Medulla oblongata (tissue), 1 donor: ENCODE measurements around the gene YPEL3.
"Not testable (repeated sequence)": the region's sequence is repeated elsewhere in the genome, so short reads cannot be mapped to it uniquely, and the experiment has no call there.

Experiments
- DNase-seq: peaks from one replicate; pipeline ENCODE4 v3.0.0-alpha.2; 2015; ENCODE audit errors: extremely low spot score

Gene YPEL3

DNA sequence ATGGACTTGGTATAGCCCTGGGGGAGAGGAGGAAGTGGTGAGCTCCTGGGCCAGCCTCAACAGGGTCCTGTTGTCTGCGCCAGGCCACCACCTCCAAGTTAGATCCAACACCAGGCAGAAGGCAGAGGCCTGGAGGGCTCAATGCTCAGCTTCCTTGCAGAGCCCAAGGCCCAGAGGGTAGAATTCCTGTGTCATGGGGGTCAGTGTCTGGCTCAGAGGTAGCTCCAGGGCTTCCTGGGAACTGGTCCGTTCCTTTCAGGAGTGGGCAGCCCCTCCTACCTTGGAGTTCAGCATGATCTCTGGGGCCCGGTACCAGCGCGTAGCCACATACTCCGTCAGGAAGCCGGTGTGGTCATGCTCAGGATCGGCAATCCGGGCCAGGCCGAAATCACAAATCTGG, 21.8 kb upstream of the YPEL3 start:
- no peak for DNase-seq

- DNase-seq = no peak
Observed at GRCh38 chr16:30116291-30117207, 20.5 kb upstream of the YPEL3 start.

- no peak for DNase-seq
Observed at GRCh38 chr16:30115238-30115637, 19.2 kb upstream of the YPEL3 start.

GRCh38 chr16:30114833-30115232, 18.8 kb upstream of the YPEL3 start:
- DNase-seq = not testable (repeated sequence)

DNA sequence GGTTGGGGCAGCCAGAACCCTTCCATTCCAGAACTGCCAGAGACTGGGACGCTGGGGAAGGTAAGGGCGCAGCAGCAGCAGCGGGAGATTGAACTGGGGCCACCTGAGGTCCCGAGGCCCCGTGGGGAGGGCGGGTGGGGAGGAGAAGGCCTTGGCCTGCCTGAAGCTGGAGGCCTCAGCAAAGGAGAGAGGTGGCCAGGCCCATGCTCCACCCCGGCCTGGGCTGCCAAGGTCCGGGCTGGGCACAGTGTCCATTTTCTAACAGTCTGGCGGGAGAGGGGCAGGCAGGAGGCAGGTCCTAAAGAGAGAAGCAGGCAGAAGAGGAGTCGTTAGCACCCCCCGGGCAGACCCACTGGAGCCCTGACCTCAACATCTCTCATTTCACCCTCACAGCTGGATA, 18.4 kb upstream of the YPEL3 start:
- peak; percentile 33 for DNase-seq

DNA sequence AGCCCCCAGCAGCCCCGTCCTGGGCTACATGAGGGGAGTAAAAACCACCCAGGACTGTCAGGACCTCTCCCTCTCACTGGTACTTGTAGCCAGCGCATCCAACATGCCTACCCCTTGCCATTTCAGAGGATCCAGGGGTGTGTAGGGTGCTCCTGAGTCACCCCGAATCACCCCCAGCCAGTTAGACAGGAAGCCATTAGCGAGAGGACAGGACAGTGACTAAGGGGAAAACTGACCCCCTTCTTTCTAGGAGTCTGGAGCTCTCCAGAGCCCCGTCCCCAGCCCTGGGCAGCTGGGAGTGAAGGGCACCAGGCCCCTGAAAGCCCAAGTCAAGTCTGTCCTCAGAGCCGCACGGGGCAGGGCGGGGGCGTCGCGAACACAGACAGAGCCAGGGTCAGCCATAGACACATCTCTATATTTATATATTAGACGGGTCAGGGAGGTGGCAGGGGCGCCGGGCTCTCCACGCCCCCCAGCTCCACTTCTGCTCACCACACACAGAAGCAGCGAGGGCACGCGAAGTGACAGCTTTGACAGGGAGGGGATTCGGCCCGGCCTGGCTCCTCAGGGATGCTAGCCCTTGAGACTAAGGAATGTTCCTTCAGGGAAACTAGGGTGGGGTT, 17.8 kb upstream of the YPEL3 start:
- no peak for DNase-seq

DNA sequence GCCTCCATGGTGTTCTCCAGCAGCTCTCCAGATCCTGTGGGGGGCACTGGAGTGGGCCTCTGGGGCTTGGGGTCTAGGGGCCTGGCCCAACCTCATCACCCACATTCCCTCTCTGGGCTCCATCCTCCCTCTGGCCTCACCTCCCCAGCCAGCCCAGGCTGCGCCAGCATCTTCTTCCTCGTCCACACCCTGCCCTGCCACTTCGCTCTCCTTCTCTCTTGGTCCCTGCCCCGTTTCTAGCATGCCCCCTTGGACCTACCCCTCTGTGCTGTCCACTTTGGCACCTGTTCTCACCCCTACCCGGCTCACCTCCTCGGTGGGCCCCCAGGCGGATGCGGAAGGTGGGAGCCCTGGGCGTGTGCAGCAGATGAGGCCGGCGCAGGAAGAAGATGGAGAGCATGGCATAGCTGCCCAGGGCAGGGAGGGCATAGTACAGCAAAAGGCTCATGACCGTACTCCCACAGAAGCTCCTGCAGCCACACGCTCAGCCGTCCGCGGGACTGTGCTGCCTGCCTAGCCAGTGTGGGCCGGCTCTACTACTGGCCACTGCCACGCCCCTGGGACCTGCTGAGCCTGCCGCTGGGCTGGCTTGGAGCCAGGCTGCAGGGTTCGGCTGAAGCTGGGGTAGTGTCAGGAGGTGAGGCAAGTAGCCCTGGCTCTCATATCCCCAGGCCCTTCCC, 17.2 kb upstream of the YPEL3 start, which contains the start of gene GDPD3:
TSS of gene GDPD3 (minus strand) at position 507 of the 680 bp plus-strand sequence. CDS start at position 448, 59 bp downstream.
- DNase-seq = no peak

DNA sequence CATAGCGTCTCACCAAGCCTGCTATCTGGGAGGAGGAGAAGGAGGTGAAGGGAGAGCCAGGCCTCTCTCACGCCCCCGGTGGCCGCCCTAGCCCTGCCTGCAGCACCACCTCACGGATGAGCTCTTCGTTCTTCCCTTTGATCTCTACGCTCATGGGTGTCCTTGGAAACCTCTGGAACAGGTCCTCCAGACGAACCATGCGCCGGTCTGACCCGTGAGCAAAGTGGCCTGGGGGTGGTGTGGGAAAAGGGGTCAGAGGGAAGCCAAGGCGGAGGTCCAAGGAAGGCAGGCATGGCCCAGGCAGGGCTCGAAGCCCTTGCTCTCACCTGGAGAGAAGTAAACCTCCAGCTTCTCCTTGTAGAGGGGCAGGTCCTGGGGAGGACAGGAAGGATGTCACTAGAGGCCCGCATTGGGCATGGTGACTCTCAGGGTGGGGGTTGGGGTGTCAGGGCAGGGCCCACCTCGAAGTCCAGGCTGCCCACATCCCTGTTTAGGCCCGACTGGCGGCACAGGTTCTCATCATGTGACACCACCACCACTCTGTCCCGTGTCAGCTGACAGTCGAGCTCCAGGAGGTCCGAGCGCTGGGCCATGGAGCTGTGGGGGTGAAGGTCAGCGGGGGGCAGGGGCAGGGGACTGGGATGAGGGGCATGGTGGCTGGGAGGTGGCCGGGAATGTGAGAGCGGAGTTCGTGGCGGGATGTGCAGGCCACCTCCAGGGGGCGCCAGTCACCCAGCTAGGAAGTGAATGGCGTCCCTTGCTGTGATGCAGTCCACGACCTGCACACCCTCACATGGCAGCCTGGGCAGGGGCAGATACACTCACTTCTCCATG, 16.4 kb upstream of the YPEL3 start:
- DNase-seq = no peak

GRCh38 chr16:30110661-30111060, 14.6 kb upstream of the YPEL3 start:
- DNase-seq = no peak

- DNase-seq = no peak
Observed at GRCh38 chr16:30108059-30108850, 12.2 kb upstream of the YPEL3 start.

GRCh38 chr16:30104492-30104891, 8.5 kb upstream of the YPEL3 start:
- no peak for DNase-seq

- DNase-seq = no peak
Observed at GRCh38 chr16:30104090-30104489, 8.1 kb upstream of the YPEL3 start.

GRCh38 chr16:30096862-30097563, 1.0 kb upstream of the YPEL3 start:
- no peak for DNase-seq

DNA sequence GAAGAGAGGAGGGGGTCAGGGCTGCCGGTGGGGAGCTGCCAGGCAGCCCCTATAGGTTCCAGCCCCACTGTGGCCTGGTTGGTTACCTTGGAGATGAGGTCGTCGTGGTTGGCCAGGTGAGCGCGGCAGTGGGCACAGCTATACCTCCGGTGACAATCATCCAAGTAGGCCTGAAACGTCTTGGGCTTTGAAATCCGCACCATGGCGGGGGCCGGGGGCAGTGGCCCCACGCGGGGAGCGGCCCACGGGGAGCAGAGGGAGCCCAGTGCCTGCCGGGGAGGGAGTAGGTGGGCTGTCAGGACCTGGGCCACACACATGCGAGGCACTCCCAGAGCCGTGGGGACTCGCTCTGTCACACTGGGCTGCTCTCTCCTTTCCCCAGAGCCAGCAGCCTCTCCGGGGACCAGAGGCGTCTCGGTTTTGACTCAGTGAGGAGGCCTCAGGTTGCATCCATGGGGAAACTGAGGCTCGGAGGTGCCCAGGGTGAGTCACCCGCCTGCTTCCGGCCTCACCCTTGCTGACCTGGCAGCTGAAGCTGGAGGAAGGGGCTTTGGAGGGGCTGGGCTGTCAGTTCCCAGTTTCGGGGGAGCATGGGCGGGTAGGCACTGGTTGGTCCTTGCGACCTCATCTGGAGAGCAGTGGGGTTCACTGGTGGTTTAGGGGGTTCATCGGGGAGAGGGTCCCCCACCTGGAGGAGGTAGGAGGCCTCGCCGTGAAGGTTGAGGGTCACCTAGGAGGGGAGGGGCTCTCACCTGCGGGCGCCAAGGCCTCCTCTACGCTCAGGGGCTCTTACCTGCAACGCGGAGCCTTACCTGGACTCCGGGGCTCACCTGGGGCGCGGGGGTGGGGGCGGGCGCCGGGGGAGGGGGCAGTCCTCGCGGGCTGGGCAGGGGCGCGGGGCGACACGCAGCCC, 591 bp downstream of the YPEL3 start:
- DNase-seq = no peak

DNA sequence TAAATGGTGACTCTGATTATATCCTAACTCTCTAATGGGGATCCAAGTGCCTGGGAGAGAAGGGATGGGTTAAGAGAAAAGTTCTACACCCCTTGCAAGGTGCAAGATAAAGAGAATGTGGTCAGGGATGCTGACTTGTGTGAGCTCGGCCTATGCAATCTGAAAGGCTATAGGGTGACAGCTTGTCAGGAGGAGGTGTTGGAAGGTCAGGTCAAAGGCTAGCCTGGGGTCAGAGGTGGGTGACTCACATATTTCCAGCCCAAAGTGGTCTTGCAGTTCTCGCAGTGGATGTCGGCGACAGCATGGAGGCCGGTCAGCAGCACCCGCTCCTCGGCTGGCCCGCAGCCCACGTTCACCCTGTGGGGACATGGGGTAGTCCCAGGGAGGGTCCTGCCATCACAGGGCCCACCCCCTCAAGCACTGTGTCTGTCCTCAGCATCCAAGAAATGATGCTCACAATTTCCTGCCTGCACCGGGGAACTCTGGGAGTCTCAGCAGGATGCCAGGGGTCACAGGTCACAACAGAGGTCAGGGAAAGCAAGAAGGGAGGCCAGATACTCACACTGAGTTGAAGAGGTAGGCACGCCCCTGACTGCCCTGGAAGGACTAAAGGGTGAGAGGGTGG, 1.4 kb downstream of the YPEL3 start:
- DNase-seq = no peak

DNA sequence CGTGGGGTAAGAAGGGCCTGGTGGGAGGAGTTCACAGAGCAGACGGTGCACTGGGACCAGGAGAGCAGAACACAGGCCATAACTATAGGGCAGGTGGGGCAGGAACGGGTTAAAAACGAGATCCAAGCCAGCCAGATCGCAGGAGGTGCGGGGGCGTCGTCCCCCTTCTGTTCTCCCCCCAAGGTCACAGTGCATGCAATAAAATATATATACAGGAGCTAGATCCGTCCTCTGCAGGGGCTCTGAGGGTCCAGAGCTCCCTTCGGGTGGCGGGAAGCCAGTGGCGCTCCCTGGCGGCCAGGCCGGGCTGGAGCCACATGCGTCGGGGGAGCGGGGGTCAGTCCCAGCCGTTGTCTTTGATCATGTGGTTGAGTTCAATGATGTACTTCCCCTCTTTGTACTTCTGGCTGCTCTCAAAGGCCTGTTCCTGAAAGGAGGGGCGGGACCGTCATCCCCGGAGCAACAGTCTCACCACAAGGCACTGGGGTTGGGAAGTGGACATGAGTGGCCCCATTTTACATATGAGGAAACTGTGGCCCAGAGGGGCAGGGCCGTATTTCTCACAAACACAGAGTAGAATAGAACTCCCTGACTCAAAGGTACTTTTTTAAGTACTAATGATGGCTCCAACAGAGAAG, 3.5 kb downstream of the YPEL3 start:
- DNase-seq = peak; percentile 90

GRCh38 chr16:30091474-30092372, 4.3 kb downstream of the YPEL3 start, which contains the start of gene TBX6:
TBX6 (minus strand) TSS chr16:30091924; CDS start chr16:30091193, 731 bp downstream.
- peak; percentile 96 for DNase-seq
